GM21515 (cell line): ENCODE measurements around the gene RNF126.
"Not testable (repeated sequence)": the region's sequence is repeated elsewhere in the genome, so short reads cannot be mapped to it uniquely, and the experiment has no call there.

Source experiments
- ATAC-seq: cut with Tn5 transposase; IDR thresholded peaks from one replicate; pipeline ENCODE4 v1.9.1; 2021; ENCODE audit not compliant: unreplicated experiment

RNF126 gene

GRCh38 chr19:615619-616018, 47.4 kb downstream of the RNF126 start:
- ATAC-seq, result no peak

GRCh38 chr19:613732-614567, 49.1 kb downstream of the RNF126 start:
- no peak for ATAC-seq

GRCh38 chr19:612941-613340, 50.1 kb downstream of the RNF126 start:
- ATAC-seq, result no peak

- ATAC-seq, result no peak
Measured at GRCh38 chr19:611481-611868, 51.5 kb downstream of the RNF126 start.

GRCh38 chr19:610801-611480, 52.1 kb downstream of the RNF126 start:
- no peak for ATAC-seq

- ATAC-seq, result no peak
Measured at GRCh38 chr19:610071-610800, 52.8 kb downstream of the RNF126 start.

GRCh38 chr19:609004-609346, 54.0 kb downstream of the RNF126 start:
- ATAC-seq, result no peak

GRCh38 chr19:608155-609003, 54.6 kb downstream of the RNF126 start:
- ATAC-seq, result no peak

- ATAC-seq, result no peak
Measured at GRCh38 chr19:607301-608154, 55.5 kb downstream of the RNF126 start.

GRCh38 chr19:605061-605971, 57.7 kb downstream of the RNF126 start:
- not testable (repeated sequence) for ATAC-seq

GRCh38 chr19:604355-604754, 58.7 kb downstream of the RNF126 start:
- no peak for ATAC-seq

GRCh38 chr19:603779-604178, 59.2 kb downstream of the RNF126 start:
- ATAC-seq, result not testable (repeated sequence)

- not testable (repeated sequence) for ATAC-seq
Measured at GRCh38 chr19:603302-603639, 59.7 kb downstream of the RNF126 start.

GRCh38 chr19:602391-603301, 60.4 kb downstream of the RNF126 start:
- no peak for ATAC-seq

- no peak for ATAC-seq
Measured at GRCh38 chr19:601790-602189, 61.2 kb downstream of the RNF126 start.

- ATAC-seq, result no peak
Measured at GRCh38 chr19:601310-601709, 61.7 kb downstream of the RNF126 start.
